Right ventricle myocardium inferior (tissue), 1 donor: Measurements from ENCODE around the gene MBNL2. TPM values are rescaled to one million over a fixed set of nuclear protein-coding genes. Genes with fewer than 3 reads are reported as not detected.

ENCODE experiments used
- ATAC-seq: fragments of 200-7000 bp; cut with Tn5 transposase; one replicate; pipeline ENCODE4 v1.9.1; 2020; ENCODE audit warnings: mild to moderate bottlenecking, moderate library complexity
- DNase-seq: peaks from one replicate; pipeline ENCODE4 v3.0.0; 2021; ENCODE audit errors: missing footprints
- intact Hi-C: fragments of 100-400 bp; cut with DNase I; formaldehyde crosslinking; loops from one replicate; pipeline ENCODE4 v1.11.0; 2022
- total RNA-seq: library from RNA; stranded (reverse); fragmentation: NEBNext Ultra II Directional; extraction: Animal tissue kit (Norgen Biotek cat#: 25700); gene quantifications from one replicate; pipeline ENCODE4 v1.2.1, GENCODE V29; 2021
- donor health status: DM: no; HTN: yes; CAD: no; lungs with severe emphysema.

MBNL2 gene
- total RNA-seq, 1 donor from 2014 or later = 69.1 TPM

DNA sequence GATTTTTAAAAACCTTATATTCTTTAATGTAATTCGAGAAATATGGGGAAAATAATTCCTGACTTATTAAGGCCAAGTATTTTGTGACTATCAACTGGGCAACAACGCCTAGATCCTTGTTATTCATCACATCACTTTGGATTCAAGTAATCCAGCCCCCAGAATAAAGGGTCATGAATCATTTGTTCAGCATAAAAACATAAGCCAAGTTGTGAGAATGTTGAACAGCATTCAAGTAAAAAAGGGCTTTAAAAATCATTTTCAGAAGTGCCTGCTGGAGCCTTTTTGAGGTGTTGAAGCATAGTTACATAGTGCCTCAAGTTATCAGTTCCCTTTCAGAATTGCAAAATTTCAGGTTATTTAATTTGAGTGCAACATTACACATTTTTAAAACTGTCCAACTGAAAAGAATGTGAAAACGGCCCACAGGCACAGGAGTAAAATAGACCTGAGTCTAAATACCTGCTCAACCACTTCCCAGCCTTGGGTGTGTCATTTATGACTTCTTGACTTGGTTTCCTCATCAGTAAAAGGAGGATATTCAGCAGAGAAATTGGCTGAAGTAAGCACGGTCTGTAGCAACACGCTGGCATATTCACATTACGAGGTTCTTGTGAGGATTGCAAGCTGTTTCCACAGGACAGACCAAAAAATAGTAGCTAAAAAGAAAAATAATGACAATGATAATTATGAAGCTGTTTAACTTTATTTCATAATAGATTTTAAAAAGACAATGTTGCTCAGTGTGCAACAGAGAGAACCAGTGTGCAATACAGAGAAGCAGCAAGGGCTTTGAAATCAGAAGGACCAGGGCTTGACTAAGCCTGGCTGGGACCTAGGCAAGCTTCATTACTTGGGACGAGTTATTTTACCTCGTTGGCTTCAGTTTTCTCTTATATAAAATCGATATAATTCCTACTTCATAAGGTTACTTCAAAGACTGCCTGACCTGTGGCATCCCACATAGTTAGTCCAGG is 56.6 kb downstream of the MBNL2 start:
- intact Hi-C loops = no loop called here
- DNase-seq (no peak), ATAC-seq (peak; percentile 62)

DNA sequence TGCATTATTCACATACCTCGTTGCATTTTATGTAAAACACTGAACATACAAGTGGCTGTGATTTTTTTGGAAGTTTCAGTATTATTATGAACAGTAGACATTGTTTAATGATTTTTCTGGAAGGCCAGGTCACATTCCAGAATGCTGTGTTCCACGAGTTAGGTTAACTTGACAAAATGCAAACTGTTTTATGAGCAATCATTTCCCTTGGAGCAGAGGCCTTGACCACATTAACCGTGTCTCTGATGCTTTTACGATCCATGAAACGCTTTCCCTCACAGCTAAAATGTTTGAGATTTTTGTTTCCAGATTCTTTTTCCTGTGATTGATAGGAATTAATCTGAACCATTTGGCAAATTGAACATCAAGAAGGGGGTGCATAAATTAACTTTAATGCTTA is 57.8 kb downstream of the MBNL2 start:
- DNase-seq = no peak
- intact Hi-C loops = no loop called here
- no peak for ATAC-seq

DNA sequence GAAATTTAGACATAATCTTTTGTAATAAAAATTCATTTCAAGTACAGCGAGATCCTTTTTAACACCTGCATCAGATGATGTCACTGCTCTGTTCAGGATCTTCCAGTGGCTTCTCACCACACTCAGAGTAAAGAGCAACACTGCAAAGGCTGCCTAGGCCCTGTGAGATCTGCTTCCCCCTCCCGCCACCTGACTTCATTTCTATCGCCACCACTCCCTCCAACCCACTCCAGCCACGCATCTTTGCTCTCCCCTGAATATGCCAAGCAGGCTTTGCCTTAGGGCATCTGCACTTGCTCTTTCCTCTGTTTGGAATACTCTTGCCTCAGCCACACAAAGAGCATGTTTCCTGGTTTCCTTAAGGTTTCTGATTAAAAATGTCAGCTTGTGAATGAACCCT is 58.3 kb downstream of the MBNL2 start:
- no peak for DNase-seq
- intact Hi-C loops = no loop called here
- no peak for ATAC-seq

DNA sequence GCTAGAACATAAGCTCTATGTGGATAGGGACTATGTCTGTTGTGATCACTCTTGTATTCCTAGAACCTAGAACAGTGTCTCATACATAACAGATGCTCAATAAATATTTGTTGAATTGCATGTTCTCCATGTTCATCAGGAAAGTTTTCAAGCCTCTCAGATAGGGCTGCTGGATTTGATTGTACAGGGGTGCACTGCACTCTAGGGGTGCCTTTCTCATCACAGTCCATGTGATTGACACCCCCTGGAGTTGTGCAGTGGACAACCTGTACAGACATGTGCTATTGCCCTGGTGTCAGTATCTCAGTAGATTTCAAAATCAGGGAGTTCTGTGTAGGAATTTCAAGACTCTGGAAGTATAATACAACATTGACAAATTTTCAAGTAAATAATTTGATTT is 58.9 kb downstream of the MBNL2 start:
- ATAC-seq (no peak), DNase-seq (no peak)
- intact Hi-C loops = no loop called here

DNA sequence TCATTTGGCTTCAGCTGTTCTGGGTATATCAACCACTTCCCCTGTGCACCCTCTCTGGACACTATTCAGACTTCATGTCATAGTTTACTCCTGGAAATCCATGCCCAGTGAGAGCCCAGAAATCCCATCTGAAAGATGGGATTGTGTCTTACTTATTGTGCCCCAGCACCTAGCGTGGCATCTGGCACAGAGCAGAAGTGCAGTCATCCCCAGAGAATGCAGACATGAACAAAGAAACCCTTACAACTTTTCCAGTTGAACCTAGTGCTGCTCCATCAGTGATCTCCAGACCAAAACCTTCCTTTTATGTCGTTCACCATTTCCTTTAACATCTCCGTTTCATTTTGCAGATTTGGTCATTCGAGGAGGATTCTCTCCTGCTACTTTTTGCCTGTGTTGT is 60.6 kb downstream of the MBNL2 start:
- no peak for ATAC-seq
- intact Hi-C loops = no loop called here
- DNase-seq = no peak

DNA sequence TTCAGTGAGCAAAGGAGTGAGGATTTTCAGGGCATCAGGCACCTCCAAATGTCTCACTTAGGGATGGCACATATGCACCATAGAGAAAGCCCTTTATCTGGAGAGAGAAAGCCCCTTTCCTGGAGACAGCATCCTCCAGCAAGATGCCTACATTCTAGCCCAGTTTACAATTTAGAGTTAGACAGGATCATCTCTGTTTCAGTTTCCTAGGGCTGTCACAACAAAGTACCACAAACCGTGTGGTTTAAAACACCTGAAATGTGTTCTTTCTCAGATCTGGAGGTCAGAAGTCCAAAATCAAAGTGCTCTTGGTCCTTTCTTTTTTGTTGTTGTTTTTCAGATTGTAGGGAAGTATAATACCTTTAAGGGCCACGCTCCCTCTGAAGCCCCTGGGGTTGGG is 61.8 kb downstream of the MBNL2 start:
- intact Hi-C loops = no loop called here
- DNase-seq = no peak
- ATAC-seq = no peak

DNA sequence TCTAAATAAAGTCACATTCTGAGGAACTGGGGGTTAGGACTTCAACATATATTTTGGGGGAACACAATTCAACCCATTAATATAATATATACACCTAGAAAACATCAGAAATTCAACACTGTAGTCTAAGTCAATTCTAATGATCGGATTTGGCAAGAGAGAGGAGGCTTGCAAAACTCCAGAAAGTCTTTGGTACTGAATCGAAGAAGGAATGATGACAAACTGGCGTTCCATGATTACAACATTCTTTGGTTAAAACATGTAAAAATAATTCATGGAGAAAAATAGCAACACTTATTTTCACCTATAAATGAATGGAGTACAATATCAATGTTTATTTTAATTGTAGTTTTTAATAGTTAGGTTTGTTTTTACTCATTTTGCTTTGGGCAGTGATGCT is 62.4 kb downstream of the MBNL2 start:
- intact Hi-C loops = no loop called here
- ATAC-seq = no peak
- no peak for DNase-seq

DNA sequence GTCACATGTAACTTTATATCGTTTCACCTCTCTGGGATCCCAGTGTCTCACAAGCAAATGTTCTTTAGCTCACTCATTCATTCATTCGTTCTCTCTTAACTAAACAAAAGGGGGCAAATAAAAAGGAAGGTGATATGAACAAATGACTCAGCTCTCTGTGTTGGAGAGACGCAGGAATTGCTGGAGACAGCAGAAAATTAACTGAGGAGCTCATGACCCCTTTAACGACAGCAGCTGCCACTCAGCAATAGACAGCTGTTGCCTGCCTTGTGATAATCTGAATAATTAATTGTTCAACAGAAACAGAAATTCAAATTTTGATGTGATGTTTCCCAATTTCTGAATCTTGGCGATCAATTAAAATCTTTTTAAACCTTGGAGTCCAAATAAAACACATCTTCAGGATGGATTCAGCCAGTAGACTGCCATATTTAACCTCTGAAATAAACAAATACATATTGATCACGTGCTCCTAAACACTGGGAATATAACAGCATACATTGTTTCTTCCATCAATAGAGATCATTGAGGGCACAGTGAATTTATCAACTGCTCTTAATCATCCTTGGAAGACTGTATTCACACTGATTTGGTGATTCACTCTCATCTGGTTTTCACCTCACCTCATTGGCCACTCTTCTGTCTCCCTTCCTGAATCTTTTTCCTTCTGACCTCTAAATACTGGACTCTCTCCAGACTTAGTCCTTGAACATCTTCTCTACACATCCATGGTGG is 63.3 kb downstream of the MBNL2 start:
- DNase-seq (no peak), ATAC-seq (no peak)
- intact Hi-C loops = no loop called here

DNA sequence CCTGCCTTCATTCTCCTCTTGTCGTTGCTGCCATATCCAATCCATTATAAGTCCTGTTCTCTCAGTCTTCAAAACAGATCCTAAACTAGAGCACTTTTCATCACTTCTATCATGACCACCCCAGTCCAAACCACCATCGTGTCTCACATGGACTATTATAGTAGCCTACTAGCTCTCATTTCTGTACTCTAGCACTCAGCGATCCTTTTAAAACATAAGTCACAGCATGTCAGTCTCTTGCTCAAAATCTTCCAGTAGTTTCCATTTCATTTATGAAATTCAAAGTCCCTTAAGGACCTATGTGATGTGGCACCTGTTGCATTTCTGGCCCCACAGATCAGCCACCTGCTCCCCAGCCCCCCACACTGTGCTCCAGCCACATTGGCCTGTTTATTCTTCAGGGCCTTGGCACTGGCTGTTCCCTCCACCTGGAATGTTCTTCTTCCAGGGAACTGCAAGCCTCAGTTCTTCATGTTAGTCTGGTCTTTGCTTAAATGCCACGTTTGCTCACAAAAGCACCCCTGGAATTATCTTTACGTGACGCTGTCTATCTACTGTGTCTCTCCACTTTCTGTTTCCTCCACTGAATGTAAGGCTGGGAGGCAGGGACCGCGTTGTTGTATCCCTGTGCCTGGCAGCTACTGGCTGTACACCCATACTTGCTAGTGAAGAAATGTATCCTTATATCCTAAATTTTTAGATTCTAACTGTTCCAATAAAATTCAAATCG is 64.3 kb downstream of the MBNL2 start:
- ATAC-seq = no peak

DNA sequence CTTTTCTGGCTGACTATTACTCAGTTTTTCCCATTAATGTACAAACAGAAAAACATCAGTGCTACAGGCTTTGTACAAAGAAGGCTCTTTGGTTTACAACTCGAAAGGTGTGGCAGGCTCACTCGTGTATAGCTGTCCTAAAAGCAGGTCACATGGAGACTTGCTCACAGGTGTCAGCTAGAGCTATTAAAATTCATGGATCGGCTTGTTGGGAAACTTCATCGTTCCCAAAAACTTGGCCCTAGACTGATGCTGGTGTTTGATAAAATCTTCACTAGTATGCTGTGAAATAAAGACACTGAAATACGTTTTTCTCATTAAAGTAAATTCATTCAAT is 64.9 kb downstream of the MBNL2 start:
- no peak for DNase-seq
- intact Hi-C loops = no loop called here
- no peak for ATAC-seq

More for the DNA sequence above, 64.3 kb downstream of the MBNL2 start:
- intact Hi-C loops = no loop called here
- no peak for DNase-seq

DNA sequence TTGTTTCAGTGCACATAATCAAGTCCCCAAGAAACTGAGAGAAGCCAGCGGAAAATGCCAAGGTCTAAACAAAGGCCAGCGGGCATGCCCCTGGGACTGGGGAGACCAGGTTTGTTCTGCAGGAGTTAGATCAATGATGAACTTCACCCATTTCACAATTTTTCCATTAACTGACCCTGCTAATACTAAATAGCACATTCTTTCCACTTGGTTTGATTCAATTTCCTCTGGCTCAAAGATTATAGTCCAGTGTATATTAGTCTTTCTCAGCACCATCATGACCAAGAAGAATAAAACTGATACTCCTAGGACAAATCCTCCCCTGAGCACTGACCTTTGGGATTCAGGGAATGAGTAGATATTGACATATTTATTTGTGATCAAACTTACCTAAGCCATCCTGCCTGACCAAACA is 66.4 kb downstream of the MBNL2 start:
- ATAC-seq = no peak
- intact Hi-C loops = no loop called here

DNA sequence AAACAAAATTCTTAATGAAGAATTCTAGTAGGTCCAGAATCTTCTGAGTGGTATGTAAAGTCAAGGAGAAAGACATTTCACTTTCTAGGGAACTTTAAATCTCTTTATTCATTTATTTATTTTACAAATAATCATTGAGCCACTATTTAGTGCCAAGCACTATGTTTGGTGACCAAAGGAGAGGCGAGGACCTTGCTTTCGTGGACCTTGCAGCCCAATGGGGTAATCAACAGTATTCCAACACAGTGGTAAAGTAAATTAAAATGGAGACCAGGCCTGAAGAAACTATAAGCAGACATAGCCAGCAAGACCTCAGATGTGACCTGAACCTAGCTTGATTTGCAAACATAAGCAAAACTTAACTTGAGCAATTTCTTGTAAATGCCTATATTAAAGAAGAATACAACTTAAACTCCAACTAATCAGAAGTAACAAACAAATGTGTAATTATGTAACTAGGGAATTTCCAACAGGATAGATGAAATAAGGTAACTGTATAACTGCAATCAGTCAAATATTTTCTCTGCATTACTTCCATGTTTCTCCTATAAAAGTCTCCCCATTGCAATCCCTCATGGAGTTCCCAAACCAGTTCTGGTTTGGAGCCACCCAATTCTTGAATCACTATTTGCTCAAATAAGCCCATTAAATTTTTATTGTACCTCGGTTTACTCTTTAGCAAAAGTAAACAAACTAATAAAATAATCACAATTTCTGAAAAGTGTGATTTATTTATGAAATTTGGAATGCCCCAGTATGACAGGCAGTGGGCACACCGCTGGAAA is 67.6 kb downstream of the MBNL2 start:
- ATAC-seq (no peak), DNase-seq (no peak)
- intact Hi-C loops = no loop called here

More for the DNA sequence above, 66.4 kb downstream of the MBNL2 start:
- no peak for DNase-seq

DNA sequence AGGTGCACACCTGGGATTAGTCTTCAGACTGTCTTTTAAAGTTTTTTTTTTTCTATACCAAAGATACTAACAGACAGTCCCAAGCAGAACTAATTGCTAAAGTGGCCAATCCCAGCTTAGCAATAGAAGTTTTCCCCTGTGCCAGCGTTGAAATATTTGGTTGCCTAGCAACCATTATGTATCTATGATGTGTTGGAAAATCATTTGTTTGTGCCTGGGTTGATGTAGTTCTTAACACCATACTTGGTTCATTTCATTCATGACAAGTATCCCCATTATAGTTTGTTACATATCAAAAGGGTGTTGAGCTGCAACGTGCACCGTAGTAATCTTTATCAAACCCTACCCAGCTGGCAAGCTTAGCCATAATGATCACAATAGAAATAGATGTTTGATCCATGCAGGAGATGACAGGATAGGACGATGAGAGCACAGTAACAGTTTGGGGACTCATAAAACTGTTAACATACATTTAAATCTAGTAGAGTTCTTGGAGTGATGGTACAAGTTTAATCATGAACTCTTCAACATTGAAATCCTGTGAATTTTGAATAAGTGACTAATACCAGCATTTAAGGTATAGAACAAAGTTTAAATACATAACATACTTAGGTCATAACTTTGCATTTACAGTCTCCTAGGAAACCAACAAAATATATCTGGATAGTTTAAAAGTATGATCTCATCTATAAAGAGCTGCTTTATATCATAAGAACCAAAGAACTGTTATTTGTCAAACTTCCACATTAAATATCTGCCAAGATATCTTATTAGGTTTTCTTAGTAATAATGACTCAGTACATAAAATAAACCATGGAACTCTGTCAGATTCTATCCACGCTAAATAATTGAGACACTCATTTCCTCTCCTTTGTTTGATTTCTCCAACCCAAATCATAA is 73.4 kb downstream of the MBNL2 start:
- no peak for DNase-seq
- intact Hi-C loops = no loop called here
- ATAC-seq = peak; percentile 75

DNA sequence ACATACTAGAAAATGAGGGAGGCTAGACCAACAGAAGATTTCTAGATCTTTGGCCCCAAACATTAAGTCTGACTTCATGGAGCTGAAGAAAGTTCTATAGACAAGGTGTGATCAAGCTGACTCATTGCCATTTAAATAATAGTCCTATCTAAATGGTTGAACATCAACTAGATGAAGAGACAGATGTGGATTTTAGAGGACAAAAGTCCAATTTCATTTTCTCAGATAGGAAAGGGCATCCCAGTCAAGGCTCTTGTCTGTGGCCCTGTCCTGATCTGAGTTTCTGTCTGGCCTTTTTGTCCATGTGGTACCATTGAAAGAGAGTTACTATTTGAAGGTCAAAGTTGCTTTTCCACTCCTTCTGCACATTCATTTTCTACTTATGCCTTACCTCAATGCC is 74.6 kb downstream of the MBNL2 start:
- intact Hi-C loops = no loop called here

DNA sequence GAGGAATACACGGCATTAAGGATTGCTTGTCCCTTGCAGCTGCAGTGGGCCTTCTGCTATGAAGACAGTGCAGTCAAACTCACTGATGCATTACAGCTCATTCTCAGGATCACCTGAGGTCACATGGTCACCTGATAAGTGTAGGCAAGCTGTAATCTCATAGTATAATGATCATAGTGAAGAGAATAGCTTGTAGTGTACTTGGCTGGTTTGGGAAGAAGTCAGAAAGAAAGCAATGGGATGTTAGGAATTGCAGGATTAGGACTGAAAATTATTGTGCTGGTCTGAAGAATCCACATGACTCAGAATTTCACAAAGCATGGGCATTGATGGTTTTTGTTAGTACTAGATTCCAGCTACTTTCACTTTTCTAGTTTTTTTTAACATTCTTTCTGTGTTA is 76.7 kb downstream of the MBNL2 start:
- no peak for ATAC-seq
- no peak for DNase-seq
- intact Hi-C loops = no loop called here

More for the DNA sequence above, 74.6 kb downstream of the MBNL2 start:
- DNase-seq (no peak), ATAC-seq (no peak)

DNA sequence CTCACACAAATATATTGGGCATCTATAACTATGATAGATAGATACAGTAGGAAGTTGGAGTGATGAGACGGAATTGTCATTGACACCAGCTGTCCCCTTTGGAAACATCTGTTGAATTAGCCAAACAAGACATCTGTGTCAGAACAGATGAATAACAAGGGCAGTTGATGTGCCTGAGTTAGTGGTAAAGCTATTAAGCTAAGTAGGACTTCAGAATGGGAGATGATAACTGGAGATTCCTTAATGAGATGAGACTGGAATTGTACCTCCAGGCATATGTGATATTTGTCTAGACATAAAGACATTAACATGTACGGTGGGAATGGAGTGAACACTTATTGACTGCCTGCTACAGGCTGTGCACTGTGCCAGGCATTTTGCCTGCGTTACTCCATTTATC is 78.7 kb downstream of the MBNL2 start:
- ATAC-seq (no peak), DNase-seq (no peak)
- intact Hi-C loops = loop anchor here (5.0 kb wide), 1 partner anchor 36 kb away; no protein-coding TSS in a partner anchor

DNA sequence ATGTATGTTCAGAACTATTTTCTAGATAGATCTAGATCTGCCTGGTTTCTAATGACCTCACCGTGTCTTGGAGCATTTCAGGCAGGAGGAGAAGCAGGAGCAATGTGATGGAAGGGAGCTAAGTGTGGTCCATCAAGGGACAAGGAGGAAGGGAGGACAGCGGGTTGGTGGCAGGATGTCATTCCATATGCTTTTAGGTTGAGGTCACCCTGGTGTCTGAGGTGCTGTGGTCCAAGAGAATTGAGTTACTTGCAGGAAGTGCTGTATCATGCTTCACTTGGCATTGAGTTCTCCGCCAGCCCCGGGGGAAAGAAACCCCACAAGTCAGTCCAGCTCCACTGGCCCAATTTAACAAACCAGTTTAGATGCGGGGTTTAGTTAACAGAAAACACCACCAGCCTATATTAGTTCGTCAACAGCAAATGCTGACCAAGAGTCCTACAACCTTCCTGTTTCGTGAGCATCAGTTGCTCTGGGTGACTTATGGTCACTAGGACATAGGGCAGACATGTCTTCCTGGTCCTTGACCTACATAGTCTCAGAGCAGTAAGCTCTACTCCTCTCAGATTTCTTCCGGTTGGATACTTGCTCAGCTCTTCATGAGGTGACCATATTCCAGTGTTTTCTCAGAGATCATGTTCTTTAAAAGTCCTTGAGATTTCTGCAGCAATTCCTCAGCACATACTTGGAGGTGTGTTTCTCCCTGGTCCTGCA is 79.4 kb downstream of the MBNL2 start:
- DNase-seq = no peak
- ATAC-seq = no peak
- intact Hi-C loops = loop anchor here (5.0 kb wide), 1 partner anchor 36 kb away; no protein-coding TSS in a partner anchor
